ENCODE measurements around the gene SMG1. TPM values are rescaled to one million over a fixed set of nuclear protein-coding genes. Genes with fewer than 3 reads are reported as not detected.
"Not testable (repeated sequence)": the region's sequence is repeated elsewhere in the genome, so short reads cannot be mapped to it uniquely, and the experiment has no call there.

Gene SMG1
- total RNA-seq, 1 experiment from 2014 or later: 72.7 TPM

DNA sequence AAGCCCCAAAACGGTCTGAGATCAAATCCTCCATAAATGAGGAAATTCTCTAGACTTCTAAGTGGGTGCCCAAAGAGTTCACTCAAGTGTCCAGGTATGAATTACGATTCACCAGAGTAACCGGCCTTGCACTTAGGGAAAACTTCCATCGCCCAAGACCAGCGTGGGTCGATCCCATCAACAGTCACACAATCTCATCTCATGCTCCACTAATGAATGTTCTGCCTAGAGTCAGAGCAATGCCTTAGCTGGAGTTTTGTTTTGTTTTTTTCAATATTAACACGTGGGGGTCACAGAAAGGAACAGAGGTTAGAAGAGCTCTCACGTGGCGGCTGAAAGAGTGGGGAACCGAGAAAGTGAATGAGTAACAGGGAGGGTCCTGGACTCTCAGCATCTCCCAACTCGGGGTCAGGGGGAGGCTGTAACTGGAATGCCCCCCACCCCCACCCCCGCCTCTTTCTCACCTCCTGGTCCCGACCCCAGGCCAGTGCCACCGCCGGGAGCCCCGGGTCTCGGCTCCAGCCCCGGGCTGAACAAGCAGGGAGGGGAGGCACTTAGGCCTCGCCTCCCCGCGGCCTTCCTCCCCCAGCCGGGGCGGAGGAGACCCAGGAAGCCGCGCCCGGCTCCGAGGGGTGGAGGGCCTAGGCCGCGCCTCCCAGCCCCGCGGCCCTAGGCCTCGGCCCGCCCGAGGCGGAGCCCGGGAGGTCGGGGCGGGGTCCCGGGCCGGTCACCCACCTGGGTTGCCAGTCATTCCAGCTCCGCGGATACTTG lies 808 bp downstream of the SMG1 start:
- POLR2A ChIA-PET; RAD21 ChIA-PET (ENCODE audit: low non-redundant PET in 1 of 2, low total read pairs in 2 of 2, uncharacterized antibody in 2 of 2, unreplicated experiment in 2 of 2): not testable (repeated sequence)

DNA sequence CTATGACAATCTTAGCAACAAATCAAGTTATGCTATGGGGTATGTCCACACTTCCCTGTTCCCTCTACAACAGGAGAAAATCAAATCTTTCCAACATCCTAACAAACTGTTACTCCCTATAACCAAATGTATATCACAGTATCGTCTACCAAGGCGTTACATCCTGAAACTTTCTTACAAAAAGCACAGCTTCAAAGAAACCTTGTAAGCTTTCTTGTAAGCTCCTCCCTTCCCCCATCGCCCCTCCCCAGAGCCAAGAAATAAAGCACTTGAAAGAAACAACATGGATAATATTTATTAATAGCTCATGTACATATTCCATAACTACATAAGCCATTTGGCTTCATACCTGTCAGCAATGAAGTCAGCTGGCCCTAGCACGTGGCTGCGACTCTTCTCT lies 2.3 kb downstream of the SMG1 start:
- H3K4me3 ChIP-seq (replicated peaks in 1 of 2; ENCODE audit: low read depth in 1 of 2, low read length in 2 of 2); POLR2A ChIA-PET; H4K20me1 ChIP-seq (ENCODE audit: insufficient read depth); H3K9me3 ChIP-seq (ENCODE audit: control insufficient read depth in 1 of 2, insufficient read depth in 1 of 2, low read depth in 1 of 2, low read length in 2 of 2); H3K27ac ChIP-seq (ENCODE audit: low read depth, low read length); H3K27me3 ChIP-seq (ENCODE audit: insufficient read depth, low read length); RAD21 ChIA-PET (ENCODE audit: low non-redundant PET in 1 of 2, low total read pairs in 2 of 2, uncharacterized antibody in 2 of 2, unreplicated experiment in 2 of 2); CTCF ChIA-PET; H3K36me3 ChIP-seq (ENCODE audit: control insufficient read depth in 1 of 2, insufficient read depth in 2 of 2, low read length in 2 of 2); ATAC-seq; H3K9ac ChIP-seq (ENCODE audit: low read length); intact Hi-C loops (cut with micrococcal nuclease); BruUV-seq (replicated peaks); H3K9me2 ChIP-seq (ENCODE audit: insufficient read depth); DNase-seq (ENCODE audit: low read depth, low spot score); H2AFZ ChIP-seq (ENCODE audit: low read depth, low read length, poor library complexity, severe bottlenecking): not testable (repeated sequence)
- Histone ChIP-seq H3K79me2 (ENCODE audit: insufficient read depth, low read length) (peaks cover 66% of the 10 kb centered on the region), H3K4me1 (ENCODE audit: control insufficient read depth in 1 of 2, insufficient read depth in 2 of 2, low read length in 2 of 2) (peaks cover 5 to 20% of the 10 kb centered on the region in 2 experiments), H3K4me2 (ENCODE audit: low read length) (peak overlapping the region; percentile 84; the same call in 1 of the 2 replicates)

More for the DNA sequence above, 808 bp downstream of the SMG1 start:
- H3K9me3 ChIP-seq (ENCODE audit: control insufficient read depth in 1 of 2, insufficient read depth in 1 of 2, low read depth in 1 of 2, low read length in 2 of 2); H2AFZ ChIP-seq (ENCODE audit: low read depth, low read length, poor library complexity, severe bottlenecking); H4K20me1 ChIP-seq (ENCODE audit: insufficient read depth); intact Hi-C loops (cut with micrococcal nuclease); CTCF ChIA-PET; H3K27me3 ChIP-seq (ENCODE audit: insufficient read depth, low read length); H3K36me3 ChIP-seq (ENCODE audit: control insufficient read depth in 1 of 2, insufficient read depth in 2 of 2, low read length in 2 of 2); H3K9me2 ChIP-seq (ENCODE audit: insufficient read depth); BruUV-seq (replicated peaks); DNase-seq (ENCODE audit: low read depth, low spot score): not testable (repeated sequence)
- peaks cover 5 to 20% of the 10 kb centered on the region in 2 experiments for H3K4me1 ChIP-seq (ENCODE audit: control insufficient read depth in 1 of 2, insufficient read depth in 2 of 2, low read length in 2 of 2)
- H3K79me2 ChIP-seq (ENCODE audit: insufficient read depth, low read length): peaks cover 51% of the 10 kb centered on the region
- peak overlapping the region; percentile 84 for H3K4me2 ChIP-seq (ENCODE audit: low read length)
- peak overlapping the region; percentile 50 to 76 for H3K4me3 ChIP-seq (replicated peaks in 1 of 2; ENCODE audit: low read depth in 1 of 2, low read length in 2 of 2)
- H3K27ac ChIP-seq (ENCODE audit: low read depth, low read length): peak overlapping the region; percentile 68
- TF ChIP-seq, protein P1, sequence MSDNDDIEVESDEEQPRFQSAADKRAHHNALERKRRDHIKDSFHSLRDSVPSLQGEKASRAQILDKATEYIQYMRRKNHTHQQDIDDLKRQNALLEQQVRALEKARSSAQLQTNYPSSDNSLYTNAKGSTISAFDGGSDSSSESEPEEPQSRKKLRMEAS (IDR thresholded peaks at IDR 0.05): peak; percentile 18; the same call in 1 of the 2 replicates
- TF ChIP-seq ZFX (IDR thresholded peaks at IDR 0.05): peak; percentile 74
- peak overlapping the region; percentile 86 for H3K9ac ChIP-seq (ENCODE audit: low read length)
- ATAC-seq: peak; percentile 75

DNA sequence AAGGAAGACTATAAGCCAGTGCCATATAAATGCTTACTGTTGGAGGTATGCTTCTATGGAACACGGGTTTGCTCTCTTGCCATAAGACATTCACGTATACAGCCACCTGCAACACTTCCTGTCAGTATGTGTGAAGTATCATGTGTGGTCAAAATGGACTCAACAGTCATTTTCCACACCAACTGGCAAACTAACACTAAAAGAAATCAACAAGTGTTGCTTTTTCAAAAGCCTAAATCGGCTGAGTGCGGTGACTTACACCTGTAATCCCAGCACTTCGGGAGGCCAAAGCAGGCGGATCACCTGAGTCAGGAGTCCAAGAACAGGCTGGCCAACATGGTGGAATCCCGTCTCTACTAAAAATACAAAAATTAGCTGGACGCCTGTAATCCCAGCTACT lies 3.1 kb downstream of the SMG1 start:
- H3K27me3 ChIP-seq (ENCODE audit: insufficient read depth, low read length); RAD21 ChIA-PET (ENCODE audit: low non-redundant PET in 1 of 2, low total read pairs in 2 of 2, uncharacterized antibody in 2 of 2, unreplicated experiment in 2 of 2); DNase-seq (ENCODE audit: low read depth, low spot score); BruUV-seq (replicated peaks); H3K36me3 ChIP-seq (ENCODE audit: control insufficient read depth in 1 of 2, insufficient read depth in 2 of 2, low read length in 2 of 2); H3K9ac ChIP-seq (ENCODE audit: low read length); H3K9me2 ChIP-seq (ENCODE audit: insufficient read depth); H3K4me3 ChIP-seq (replicated peaks in 1 of 2; ENCODE audit: low read depth in 1 of 2, low read length in 2 of 2); H3K4me2 ChIP-seq (ENCODE audit: low read length); H2AFZ ChIP-seq (ENCODE audit: low read depth, low read length, poor library complexity, severe bottlenecking); POLR2A ChIA-PET; H3K27ac ChIP-seq (ENCODE audit: low read depth, low read length); intact Hi-C loops (cut with micrococcal nuclease); ATAC-seq; CTCF ChIA-PET; H3K9me3 ChIP-seq (ENCODE audit: control insufficient read depth in 1 of 2, insufficient read depth in 1 of 2, low read depth in 1 of 2, low read length in 2 of 2); H4K20me1 ChIP-seq (ENCODE audit: insufficient read depth): not testable (repeated sequence)
- H3K4me1 ChIP-seq (ENCODE audit: control insufficient read depth in 1 of 2, insufficient read depth in 2 of 2, low read length in 2 of 2): peaks cover 5 to 20% of the 10 kb centered on the region in 2 experiments
- H3K79me2 ChIP-seq (ENCODE audit: insufficient read depth, low read length): peaks cover 73% of the 10 kb centered on the region

DNA sequence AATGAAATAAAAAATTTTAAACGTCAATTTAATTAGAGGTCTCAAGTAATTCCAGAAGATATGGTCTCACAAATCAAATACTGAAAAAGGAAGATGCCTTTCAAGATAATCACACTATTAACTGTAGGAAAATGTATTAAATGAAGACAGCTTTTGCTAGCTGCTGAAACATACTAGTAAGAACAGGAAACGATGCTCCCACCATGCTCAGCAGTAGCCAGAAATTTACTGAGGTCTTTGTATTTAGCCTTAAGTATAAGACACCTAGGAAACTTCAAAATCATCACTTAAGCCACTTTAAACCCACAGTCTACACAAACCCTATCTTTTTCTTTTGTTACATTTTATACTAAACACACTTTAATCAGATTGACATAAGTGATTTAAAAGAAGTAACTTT lies 16.6 kb downstream of the SMG1 start:
- POLR2A ChIA-PET; H3K27me3 ChIP-seq (ENCODE audit: insufficient read depth, low read length); H3K9me3 ChIP-seq (ENCODE audit: control insufficient read depth in 1 of 2, insufficient read depth in 1 of 2, low read depth in 1 of 2, low read length in 2 of 2); H3K4me3 ChIP-seq (replicated peaks in 1 of 2; ENCODE audit: low read depth in 1 of 2, low read length in 2 of 2); H4K20me1 ChIP-seq (ENCODE audit: insufficient read depth); CTCF ChIA-PET; H3K36me3 ChIP-seq (ENCODE audit: control insufficient read depth in 1 of 2, insufficient read depth in 2 of 2, low read length in 2 of 2); DNase-seq (ENCODE audit: low read depth, low spot score); H3K4me2 ChIP-seq (ENCODE audit: low read length); H3K27ac ChIP-seq (ENCODE audit: low read depth, low read length); RAD21 ChIA-PET (ENCODE audit: low non-redundant PET in 1 of 2, low total read pairs in 2 of 2, uncharacterized antibody in 2 of 2, unreplicated experiment in 2 of 2); H2AFZ ChIP-seq (ENCODE audit: low read depth, low read length, poor library complexity, severe bottlenecking); ATAC-seq; BruUV-seq (replicated peaks); H3K9me2 ChIP-seq (ENCODE audit: insufficient read depth); H3K4me1 ChIP-seq (ENCODE audit: control insufficient read depth in 1 of 2, insufficient read depth in 2 of 2, low read length in 2 of 2); H3K9ac ChIP-seq (ENCODE audit: low read length); intact Hi-C loops (cut with micrococcal nuclease): not testable (repeated sequence)
- H3K79me2 ChIP-seq (ENCODE audit: insufficient read depth, low read length): peaks cover 97% of the 10 kb centered on the region

All from HCT116 (cell line).